ENCODE measurements around the gene SPECC1L.
"Not testable (repeated sequence)": the region's sequence is repeated elsewhere in the genome, so short reads cannot be mapped to it uniquely, and the experiment has no call there.

SPECC1L gene

DNA sequence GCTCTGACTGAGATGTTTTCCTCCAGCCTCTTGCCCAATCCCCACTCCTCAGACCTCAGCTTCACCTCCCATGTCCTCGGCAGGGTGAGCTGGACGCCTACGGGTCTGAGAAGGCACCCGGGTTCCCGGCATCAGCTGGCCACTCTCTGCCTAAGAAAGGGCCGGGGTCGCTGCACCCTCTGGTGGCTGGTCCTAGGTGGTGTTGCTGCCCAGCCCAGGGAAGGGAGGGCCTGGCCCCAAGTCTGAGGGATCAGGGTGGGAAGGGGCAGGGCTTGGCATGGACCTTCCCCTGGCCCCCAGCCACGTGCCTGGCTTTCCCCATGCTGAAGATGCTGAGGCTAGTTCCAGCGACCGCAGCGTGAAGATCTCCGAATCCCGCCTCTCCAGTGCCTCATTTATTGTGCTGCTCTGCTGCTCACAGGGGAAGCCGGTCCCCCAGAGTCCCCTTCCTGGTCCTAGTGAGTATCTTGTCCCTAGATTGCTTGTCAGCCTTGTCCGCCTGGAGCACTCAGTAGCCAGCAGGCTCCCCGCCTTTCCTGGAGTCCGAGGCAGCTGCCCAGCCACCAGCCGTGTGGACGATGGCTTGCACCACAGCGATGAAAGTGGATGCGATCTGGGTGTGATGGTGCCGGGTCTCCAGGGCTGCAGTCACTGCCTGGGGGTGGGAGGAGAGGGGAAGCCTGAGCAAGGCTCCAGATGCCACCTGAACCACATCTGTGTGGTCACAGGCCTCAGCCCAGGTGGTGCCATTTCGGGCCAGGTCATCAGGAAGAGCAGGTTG lies 22.9 kb upstream of the SPECC1L start:
- no peak for DNase-seq (ENCODE audit: low read depth)

GRCh38 chr22:24248611-24249010 lies 22.0 kb upstream of the SPECC1L start:
- DNase-seq (ENCODE audit: low read depth), result not testable (repeated sequence)

DNA sequence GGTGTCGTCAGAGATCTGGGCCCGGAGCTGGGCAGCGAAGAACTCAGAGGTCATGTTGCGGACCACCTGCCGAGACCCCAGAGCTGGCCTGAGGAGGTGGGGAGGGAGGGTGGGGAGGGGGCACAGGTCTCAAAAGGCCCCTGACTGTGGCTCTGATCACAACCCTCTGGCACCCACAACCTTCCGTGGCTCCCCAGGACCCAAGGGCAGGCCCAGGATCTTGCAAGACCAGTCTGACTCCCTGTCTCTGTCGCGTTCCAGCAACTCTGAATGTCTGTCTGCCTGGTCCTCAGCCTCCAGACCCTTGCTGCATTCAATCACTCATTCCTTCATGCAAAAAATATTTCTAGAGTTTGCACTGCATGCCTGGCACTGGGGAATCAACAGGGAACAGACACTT lies 21.2 kb upstream of the SPECC1L start:
- not testable (repeated sequence) for DNase-seq (ENCODE audit: low read depth)

DNA sequence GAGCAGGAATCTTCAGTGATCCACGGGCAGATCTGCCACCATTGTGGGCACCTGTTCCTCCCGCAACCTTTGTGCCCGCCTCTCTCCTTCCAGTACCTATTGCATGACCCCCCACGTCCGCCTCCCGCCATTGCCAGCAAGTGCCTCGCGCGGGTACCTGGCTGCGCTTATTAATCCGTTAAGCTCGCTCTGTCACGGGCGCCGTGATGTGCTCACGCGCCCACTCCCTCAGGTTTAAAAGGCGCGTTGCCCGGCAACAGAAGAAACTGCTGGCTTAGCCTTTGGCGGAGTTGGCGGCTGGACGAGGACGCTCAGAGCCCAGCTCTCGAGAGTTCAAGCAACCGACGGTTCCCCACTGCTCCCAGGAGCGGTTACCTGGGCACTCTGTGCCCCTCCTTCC lies 19.3 kb upstream of the SPECC1L start:
- not testable (repeated sequence) for DNase-seq (ENCODE audit: low read depth)

DNA sequence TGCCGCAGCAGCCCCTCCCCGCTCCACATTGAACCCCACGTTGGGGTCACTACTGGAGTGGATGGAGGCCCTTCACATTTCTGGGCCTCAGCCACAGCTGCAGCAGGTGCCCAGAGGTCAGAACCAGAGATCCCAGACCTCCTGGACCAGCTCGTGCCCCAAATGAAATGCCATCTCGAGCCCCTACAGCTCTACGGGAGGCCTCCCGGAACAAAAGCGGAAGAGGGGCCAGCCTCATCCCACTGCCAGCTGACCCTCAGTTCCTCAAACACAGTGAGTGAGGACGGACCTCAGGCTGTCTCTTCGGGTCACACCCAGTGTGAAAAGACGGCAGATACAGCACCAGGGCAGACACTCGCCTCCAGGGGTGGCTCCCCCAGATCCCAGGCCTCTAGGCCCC lies 17.5 kb upstream of the SPECC1L start:
- DNase-seq (ENCODE audit: low read depth), result not testable (repeated sequence)

DNA sequence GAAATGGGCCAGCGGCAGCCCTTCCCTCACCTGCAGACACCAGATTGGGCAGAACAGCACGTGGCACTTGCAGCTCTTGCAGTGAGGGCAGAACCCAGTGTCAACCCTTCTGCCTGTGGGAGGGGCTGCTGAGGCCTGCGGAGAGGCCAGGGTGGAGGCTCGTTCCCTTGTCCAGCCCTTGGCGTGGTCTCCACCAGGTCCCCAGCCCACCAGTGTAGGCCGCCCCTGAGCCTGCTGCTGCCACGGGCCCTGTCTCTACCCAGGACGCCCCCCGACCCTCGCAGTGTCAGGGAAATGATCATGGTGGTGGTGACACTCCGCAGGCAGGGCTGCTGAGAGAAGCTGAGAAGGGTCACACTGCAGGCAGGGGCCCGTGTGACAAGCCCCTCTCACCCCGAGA lies 14.5 kb upstream of the SPECC1L start:
- not testable (repeated sequence) for DNase-seq (ENCODE audit: low read depth)

DNA sequence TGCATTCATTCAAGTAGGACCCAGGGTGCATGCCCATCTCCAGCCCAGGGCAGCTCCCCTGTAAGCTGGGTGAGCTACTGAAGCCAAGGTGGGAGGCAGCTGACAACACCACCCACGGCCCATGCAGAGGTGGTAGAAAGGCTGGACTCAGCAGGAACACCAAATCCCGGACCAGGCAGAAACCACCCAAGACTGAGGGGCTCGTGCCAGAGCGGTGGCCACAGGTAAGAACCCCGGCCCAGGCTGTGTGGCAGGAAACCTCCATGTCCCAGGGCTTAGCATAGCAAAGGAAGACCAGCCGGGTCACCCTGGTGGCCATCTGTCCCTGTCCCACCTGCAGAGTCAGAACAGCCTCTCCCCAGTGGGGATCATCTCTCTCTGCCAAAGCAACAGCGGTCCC lies 13.9 kb upstream of the SPECC1L start:
- not testable (repeated sequence) for DNase-seq (ENCODE audit: low read depth)

DNA sequence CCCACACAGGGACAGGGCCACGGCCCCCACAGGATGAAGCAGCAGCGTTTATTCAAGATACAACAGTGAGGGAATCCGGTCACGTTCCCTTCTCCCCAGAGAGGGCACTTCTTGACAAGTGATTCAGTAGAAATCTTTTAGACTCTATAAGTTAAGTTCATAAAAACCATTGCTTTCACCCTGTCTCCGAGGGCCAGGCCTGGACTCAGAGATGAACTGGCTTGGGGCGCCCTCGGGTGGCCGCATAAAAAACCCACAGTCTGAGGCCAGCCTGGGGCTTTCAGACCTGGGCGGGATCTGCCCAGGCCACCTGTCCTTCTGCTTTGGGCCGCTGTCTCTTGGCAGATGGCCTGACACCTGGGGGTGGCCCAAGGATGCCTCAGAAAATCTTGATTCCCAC lies 11.2 kb upstream of the SPECC1L start:
- not testable (repeated sequence) for DNase-seq (ENCODE audit: low read depth)

DNA sequence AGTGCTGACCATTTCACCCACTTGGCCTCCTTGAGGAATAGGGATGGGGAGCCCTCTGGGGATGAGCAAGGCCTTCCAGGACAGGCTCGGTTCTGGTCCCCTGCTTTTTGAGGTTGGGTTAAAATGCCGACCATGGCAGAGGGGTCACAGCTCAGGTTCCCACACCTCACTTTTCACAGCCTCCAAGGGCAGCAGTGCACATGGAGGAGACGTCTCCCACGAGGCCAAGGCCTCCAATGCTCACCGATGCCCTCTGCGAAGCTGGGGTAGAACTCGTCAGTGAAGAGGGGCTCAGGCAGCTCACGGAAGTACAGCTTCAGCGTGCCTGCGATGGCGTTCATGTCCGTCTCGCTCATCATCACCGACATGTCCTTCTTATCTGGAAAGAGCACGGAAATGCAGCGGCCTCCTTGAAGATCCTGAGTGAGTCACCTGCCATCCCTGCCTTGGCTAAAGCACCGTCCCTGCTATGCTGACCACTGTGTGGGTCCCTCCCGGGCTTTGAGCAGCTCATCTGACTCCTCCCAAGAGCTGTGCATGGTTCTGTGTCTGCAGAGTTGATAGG lies 8.4 kb upstream of the SPECC1L start:
- DNase-seq (ENCODE audit: low read depth), result not testable (repeated sequence)

DNA sequence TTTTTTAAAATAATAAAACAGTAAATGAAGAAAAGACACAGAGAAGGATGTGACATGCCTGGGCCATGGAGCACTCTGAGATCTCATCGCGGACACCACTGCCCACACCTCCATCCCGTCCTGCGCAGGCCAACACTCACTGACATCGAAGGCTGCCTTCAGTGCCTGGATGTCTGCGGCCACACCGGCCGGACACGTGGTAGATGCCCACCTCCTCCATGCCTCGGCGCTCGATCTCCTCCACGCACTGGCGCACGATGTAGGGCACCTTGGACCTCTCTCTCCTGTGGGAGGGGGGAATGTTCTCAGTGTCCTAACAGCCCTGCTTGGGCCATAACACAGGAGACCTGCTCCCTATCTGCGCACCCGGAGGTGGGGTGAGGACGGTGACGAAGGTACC lies 7.2 kb upstream of the SPECC1L start:
- not testable (repeated sequence) for DNase-seq (ENCODE audit: low read depth)

DNA sequence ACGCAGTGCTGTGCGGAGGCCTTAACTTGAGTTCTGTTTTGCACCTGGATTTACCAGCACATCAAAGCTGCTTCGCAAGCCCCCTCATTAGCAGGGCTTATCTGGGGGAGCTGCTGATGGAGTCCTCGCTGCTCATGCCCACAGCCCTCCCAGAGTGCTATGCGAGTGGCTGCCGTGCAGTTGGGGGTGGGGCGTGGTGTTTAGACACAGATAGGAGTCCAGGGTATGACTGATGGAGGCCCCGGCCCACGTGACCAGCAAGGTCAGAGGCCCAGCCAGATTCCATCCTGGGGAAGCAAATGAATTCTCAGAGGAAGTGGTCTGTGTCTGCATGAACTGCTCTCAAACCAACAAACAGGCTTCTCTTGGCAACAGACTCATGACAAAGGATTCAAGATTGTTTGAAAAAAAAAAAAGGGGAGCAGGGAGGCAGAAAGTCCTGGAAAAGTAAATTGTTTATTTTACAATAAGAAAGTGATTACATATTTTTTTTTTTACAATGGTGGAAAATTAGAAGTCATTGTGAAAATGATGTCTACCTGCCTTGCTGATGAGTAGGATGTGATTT lies 6.2 kb upstream of the SPECC1L start:
- DNase-seq (ENCODE audit: low read depth), result not testable (repeated sequence)

DNA sequence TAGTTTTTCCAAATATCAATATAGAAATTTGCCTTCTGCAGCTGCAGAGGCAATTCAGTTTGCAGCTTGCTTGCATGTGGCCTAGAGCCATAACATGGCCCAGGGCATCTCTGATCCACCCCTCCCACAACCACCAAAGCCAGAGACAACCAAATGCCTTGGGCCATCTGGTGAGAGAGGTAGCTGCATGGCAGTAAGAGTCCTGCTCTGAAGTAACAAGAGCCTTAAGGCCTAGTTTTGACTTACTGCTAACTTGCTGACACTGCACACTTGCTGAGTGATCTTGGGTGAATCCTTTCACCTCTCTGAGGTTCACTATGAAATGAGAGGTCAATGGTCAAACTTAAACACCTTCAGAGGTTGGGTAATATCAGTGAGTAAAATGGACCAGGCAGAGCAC lies 4.9 kb upstream of the SPECC1L start:
- DNase-seq (ENCODE audit: low read depth), result no peak

DNA sequence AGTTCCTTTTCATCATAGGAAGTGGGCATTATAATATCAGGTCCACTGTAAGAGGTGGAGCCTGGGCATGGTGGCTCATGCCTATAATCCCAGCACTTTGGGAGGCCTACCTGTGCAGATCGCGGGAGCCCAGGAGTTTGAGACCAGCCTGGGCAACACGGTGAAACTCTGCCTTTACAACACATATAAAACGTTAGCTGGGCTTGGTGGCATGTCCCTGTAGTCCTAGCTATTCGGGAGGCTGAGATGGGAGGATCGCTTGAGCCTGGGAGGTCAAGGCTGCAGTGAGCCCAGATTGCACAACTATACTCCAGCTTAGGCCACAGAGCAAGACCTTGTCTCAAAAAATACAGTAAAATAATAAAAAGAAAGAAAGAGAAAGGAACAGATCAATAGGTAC lies 4.1 kb upstream of the SPECC1L start:
- DNase-seq (ENCODE audit: low read depth), result not testable (repeated sequence)

DNA sequence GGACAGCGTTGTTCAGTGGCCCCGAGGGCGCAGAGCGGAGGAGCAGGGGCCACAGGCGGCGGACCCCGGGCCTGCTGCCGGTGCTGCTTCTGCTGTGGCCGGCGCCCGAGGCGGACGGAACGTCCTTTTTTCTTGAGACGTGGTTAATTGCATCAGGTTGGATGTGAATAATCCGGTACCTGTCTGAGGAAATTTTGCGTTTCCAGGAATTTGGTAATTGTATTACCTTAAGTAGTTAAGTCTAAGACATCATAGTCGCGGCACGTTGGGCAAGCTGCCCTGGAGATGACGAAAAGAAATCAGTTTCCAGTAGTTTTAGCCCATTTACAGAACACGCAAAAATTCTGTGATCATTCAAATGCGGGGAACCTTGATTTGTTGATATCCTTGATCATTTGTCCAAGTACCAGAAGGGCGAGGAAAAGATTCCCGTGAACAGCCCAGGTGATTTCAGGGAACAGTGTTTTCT lies 789 bp downstream of the SPECC1L start:
- no peak for DNase-seq (ENCODE audit: low read depth)

DNA sequence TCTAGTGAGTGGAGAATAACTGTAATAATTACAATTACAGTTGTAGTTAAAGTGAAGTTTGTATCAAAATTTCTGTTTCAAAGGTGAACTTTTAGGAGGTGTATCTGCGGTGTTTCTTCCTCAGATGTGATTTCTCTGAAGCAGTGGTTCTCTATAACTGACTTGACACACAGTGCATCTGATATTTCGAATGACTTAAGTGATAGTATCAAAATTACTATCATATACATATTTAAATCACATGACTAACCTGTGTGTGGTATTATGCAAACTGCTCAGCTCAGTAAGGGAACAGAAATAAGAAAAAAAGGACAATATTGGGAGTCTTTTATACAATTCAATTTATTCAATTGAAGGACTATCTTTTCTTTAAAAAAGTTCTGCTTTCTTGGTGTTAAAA lies 2.4 kb downstream of the SPECC1L start:
- DNase-seq (ENCODE audit: low read depth), result not testable (repeated sequence)

GRCh38 chr22:24273906-24274305 lies 3.3 kb downstream of the SPECC1L start:
- DNase-seq (ENCODE audit: low read depth), result not testable (repeated sequence)

DNA sequence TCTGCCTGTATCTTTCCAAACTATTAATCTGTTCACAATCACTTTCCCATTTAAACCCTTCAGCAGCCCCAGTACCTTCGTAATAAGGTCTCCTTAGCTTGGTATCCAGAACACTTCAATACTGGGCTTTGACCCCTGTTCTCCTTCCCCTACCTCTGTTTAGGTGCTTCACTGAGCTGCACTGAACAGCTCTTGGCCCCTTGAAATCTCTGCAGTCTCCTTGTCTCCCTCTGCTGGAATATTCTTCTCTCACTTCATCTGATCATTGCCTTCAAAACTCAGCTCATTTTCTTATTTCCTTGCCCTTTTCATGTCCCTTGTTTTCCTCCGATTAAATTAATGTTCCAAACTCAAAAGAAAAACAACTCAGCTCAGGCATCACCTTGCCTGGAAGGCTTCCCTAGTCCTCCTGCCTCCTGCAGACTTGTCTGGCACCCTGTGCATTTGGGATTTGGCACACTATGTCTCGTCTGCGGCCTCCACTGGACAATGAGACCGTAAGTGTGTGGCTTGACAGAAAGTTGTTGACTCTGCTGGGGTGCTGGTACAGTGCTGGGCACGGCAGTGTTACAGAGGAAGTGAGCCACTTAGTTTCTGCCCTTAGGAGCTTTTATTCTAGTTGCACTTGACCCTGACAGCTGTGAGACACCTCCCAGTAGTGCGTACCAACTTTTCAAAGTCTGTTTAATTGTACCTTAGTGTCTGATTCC lies 4.2 kb downstream of the SPECC1L start:
- not testable (repeated sequence) for DNase-seq (ENCODE audit: low read depth)

- DNase-seq (ENCODE audit: low read depth), result not testable (repeated sequence)
Observed at GRCh38 chr22:24280363-24280762, 9.7 kb downstream of the SPECC1L start.

GRCh38 chr22:24282401-24282800 lies 11.8 kb downstream of the SPECC1L start:
- no peak for DNase-seq (ENCODE audit: low read depth)

DNA sequence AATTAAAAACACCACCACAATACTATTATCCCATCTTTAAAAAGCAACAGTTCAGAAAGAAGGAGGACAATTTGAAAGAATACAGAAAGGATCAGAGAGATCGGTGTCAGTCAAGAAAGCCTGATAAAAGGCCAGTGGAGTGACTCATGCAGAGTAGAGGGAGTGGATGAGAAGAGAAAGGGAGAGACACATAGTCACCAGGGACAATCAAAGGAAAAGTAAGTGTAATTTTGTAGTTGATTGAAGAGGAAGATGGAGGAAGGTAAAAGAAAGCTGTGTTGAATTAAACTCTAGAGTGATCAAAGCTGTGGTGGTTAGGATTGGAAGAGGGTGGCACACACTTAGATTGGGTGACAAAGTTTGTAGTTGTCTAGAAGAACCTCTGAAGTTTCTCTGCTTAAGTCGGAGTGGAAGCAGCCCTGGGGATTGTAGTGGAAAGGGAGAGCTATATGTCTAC lies 14.1 kb downstream of the SPECC1L start:
- DNase-seq (ENCODE audit: low read depth), result no peak

GRCh38 chr22:24285245-24285644 lies 14.6 kb downstream of the SPECC1L start:
- DNase-seq (ENCODE audit: low read depth), result no peak

- DNase-seq (ENCODE audit: low read depth), result not testable (repeated sequence)
Observed at GRCh38 chr22:24287212-24287611, 16.6 kb downstream of the SPECC1L start.

Measured in CMK (cell line).